Kidney (tissue), 14 donors: Measurements from ENCODE around the gene CENPO. TPM values are rescaled to one million over a fixed set of nuclear protein-coding genes. Genes with fewer than 3 reads are reported as not detected.
A peak's percentile ranks its signal among the peaks of the same experiment; 100 is the strongest.

ENCODE experiments used
- DNase-seq, 5 donors: peaks; one replicate each; pipeline ENCODE4 v3.0.0-alpha.2; 2013 to 2020
- FAIRE-seq: peaks from 2 replicates; lab custom pipeline; 2012; peaks lifted over from hg19 to GRCh38; lab: Jason Lieb, UNC
- H3K27ac ChIP-seq, 2 donors: one replicate each; pipeline ENCODE4 v1.7.0; 2013; ENCODE audit warnings: low read depth in 2 of 2, low read length in 2 of 2, inconsistent platforms in 1 of 2
- H3K27me3 ChIP-seq: one replicate; pipeline ENCODE4 v1.7.1; 2013; ENCODE audit warnings: low read length, inconsistent platforms; ENCODE audit not compliant: control insufficient read depth, insufficient read depth
- H3K36me3 ChIP-seq, 3 donors: one replicate each; pipeline versions ENCODE4 v1.7.0 to v1.7.1; 2013; ENCODE audit warnings: low read length in 3 of 3, control low read depth in 1 of 3, inconsistent platforms in 1 of 3; ENCODE audit not compliant: insufficient read depth in 3 of 3, control insufficient read depth in 2 of 3
- H3K4me1 ChIP-seq, 3 donors: one replicate each; pipeline versions ENCODE4 v1.7.0 to v1.7.1; 2013; ENCODE audit warnings: low read length in 3 of 3, inconsistent platforms in 1 of 3, low read depth in 1 of 3; ENCODE audit not compliant: control insufficient read depth in 2 of 3, insufficient read depth in 2 of 3
- H3K4me3 ChIP-seq, 3 donors: one replicate each; pipeline versions ENCODE4 v1.7.0 to v1.8.1; 2013; ENCODE audit warnings: low read length in 3 of 3, control low read depth in 1 of 3, inconsistent platforms in 1 of 3
- H3K9ac ChIP-seq, 3 donors: one replicate each; pipeline versions ENCODE4 v1.7.0 to v1.7.1; 2013; ENCODE audit warnings: low read length in 3 of 3, control low read depth in 1 of 3, inconsistent platforms in 1 of 3
- H3K9me3 ChIP-seq, 3 donors: one replicate each; pipeline versions ENCODE4 v1.7.0 to v1.7.1; 2013; ENCODE audit warnings: low read length in 3 of 3, control low read depth in 1 of 3, inconsistent platforms in 1 of 3; ENCODE audit not compliant: control insufficient read depth in 2 of 3, insufficient read depth in 1 of 3
- CTCF ChIP-seq: IDR thresholded peaks from 3 replicates; pipeline ENCODE4 v1.5.1; 2012; ENCODE audit warnings: mild to moderate bottlenecking, moderate library complexity, borderline replicate concordance; ENCODE audit not compliant: insufficient read depth; ENCODE audit errors: extremely low read depth
- intact Hi-C: fragments of 100-400 bp; cut with DNase I; formaldehyde crosslinking; loops from one replicate; pipeline ENCODE4 v1.11.1; 2022
- polyA plus RNA-seq: library from polyadenylated mRNA; stranded (reverse); fragments of 350-450 nt; fragmentation: Illumina TruSeq; extraction: RNeasy Lipid Tissue Mini Kit (QIAGEN cat#74804); gene quantifications from one replicate; pipeline ENCODE4 v1.2.3, GENCODE V29; 2014; ENCODE audit warnings: low read depth, low replicate concordance; ENCODE audit not compliant: insufficient read depth
- total RNA-seq: library from RNA; stranded (reverse); fragmentation: NEBNext Ultra II Directional; extraction: Animal tissue kit (Norgen Biotek cat#: 25700); gene quantifications from one replicate; pipeline ENCODE4 v1.2.1, GENCODE V29; 2021
- donor health status: control.
- donor health status: control.
- donor health status: control.
- donor health status: control.
- donor health status: control.
- donor health status: DM: yes; HTN: yes; CAD: no.
- donor health status: Normal renal cell carcinoma (clear cell type).

Gene CENPO
- total and polyA plus RNA-seq, 2 donors from 2014 or later = 1.5 to 5.7 TPM

GRCh38 chr2:24768601-24769000, 24.6 kb upstream of the CENPO start:
- intact Hi-C loops = no loop called here
- Histone ChIP-seq H3K4me3 (no peak overlapping the region), H3K9ac (no peak overlapping the region), H3K27me3 (no peaks in the 10 kb centered on the region), H3K36me3 (peaks cover 10 to 27% (median 14%) of the 10 kb centered on the region in 3 donors), H3K27ac (no peak overlapping the region), H3K9me3 (no peaks in the 10 kb centered on the region), H3K4me1 (no peaks in the 10 kb centered on the region)
- DNase-seq (peak in 1 of 5 donors; percentile 88), FAIRE-seq (no peak)
- no peak for TF ChIP-seq CTCF

- Histone ChIP-seq H3K4me3 (no peak overlapping the region), H3K4me1 (no peaks in the 10 kb centered on the region), H3K9me3 (no peaks in the 10 kb centered on the region), H3K27me3 (no peaks in the 10 kb centered on the region), H3K27ac (no peak overlapping the region), H3K9ac (no peak overlapping the region), H3K36me3 (peaks cover 4 to 15% (median 6%) of the 10 kb centered on the region in 3 donors)
- FAIRE-seq (no peak), DNase-seq (peak in 3 of 5 donors; percentile 45 to 86 (median 73))
- no peak for TF ChIP-seq CTCF
- intact Hi-C loops = no loop called here
Measured at GRCh38 chr2:24771061-24771460, 22.2 kb upstream of the CENPO start.

GRCh38 chr2:24771764-24772586, 21.2 kb upstream of the CENPO start:
- TF ChIP-seq CTCF = no peak
- no peaks in the 10 kb centered on the region for H3K9me3 ChIP-seq
- no peaks in the 10 kb centered on the region for H3K27me3 ChIP-seq
- peaks cover 4 to 15% (median 6%) of the 10 kb centered on the region in 3 donors for H3K36me3 ChIP-seq
- H3K4me3 ChIP-seq = no peak overlapping the region
- intact Hi-C loops = no loop called here
- peak in 2 of 5 donors; percentile 33 to 35 for DNase-seq
- FAIRE-seq = no peak
- H3K27ac ChIP-seq = no peak overlapping the region
- H3K4me1 ChIP-seq = no peaks in the 10 kb centered on the region
- no peak overlapping the region for H3K9ac ChIP-seq
